ENCODE results near the gene BUD23.

DNA sequence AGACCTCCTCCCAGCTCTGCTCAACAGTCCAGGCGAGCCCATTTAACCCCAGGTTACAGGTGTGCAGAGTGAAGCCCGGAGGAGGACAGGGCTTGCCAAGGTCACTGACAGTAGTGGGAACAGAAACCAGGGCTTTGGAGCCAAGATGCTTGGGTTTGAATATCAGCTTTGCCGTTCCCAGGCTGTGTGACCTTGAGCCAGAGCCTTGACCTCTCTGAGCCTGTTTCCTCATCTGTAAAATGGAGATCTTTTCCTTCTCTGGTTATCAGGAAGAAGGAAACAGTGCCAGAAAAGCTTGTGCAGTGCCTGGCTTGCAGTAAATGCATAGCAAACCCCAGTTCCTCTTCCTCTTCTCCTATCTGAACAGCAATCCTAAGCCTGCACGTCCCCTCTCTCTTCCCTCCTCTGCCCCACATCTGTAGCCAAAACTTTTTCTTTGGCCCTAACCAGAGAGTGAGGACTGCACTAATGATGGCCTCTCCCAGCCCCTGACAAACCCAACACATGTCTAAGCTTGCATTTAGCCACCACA lies 37.7 kb upstream of the BUD23 start:
- TF ChIP-seq, protein P1, sequence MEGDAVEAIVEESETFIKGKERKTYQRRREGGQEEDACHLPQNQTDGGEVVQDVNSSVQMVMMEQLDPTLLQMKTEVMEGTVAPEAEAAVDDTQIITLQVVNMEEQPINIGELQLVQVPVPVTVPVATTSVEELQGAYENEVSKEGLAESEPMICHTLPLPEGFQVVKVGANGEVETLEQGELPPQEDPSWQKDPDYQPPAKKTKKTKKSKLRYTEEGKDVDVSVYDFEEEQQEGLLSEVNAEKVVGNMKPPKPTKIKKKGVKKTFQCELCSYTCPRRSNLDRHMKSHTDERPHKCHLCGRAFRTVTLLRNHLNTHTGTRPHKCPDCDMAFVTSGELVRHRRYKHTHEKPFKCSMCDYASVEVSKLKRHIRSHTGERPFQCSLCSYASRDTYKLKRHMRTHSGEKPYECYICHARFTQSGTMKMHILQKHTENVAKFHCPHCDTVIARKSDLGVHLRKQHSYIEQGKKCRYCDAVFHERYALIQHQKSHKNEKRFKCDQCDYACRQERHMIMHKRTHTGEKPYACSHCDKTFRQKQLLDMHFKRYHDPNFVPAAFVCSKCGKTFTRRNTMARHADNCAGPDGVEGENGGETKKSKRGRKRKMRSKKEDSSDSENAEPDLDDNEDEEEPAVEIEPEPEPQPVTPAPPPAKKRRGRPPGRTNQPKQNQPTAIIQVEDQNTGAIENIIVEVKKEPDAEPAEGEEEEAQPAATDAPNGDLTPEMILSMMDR (conservative IDR thresholded peaks at IDR 0.05 in 1 of 2, IDR thresholded peaks at IDR 0.05 in 1 of 2; ENCODE audit: extremely low read depth in 1 of 2, insufficient read depth in 1 of 2, low read depth in 1 of 2, low read length in 2 of 2) = no peak
- TF ChIP-seq EZH2 (IDR thresholded peaks at IDR 0.05; ENCODE audit: borderline replicate concordance, low read length) = no peak
